OCI-LY1 (cell line): ENCODE data around the gene SIVA1.

Source experiments
- CTCF ChIP-seq: fragments of 200-600 bp; sonication (generic), shearing (Covaris generic); IDR thresholded peaks from 2 replicates; pipeline ENCODE4 v1.5.1; 2017; ENCODE audit warnings: mild to moderate bottlenecking, antibody characterized with exemption, low read length, moderate library complexity, mixed read lengths
- EZH2 ChIP-seq: fragments of 200-600 bp; sonication (generic), shearing (Covaris generic); IDR thresholded peaks from 2 replicates; pipeline ENCODE4 v1.8.0; 2017; ENCODE audit warnings: borderline replicate concordance, mixed run types, mild to moderate bottlenecking, antibody characterized with exemption, low read length, moderate library complexity, mixed read lengths

GRCh38 chr14:104745431-104745830 is 7.5 kb upstream of the SIVA1 start:
- TF ChIP-seq CTCF (no peak), EZH2 (no peak)
